WI38 (cell line): ENCODE data around the gene CCDC148.

ENCODE experiments used
- H3K4me3 ChIP-seq: 2 replicates; pipeline ENCODE4 v1.5.1; 2011; ENCODE audit warnings: low read depth, mild to moderate bottlenecking, control low read depth, low read length
- TF ChIP-seq, protein P1 (sequence below): IDR thresholded peaks from 2 replicates; pipeline ENCODE4 v1.5.1; 2012; ENCODE audit warnings: low read depth, mild to moderate bottlenecking, control low read depth, low read length

CCDC148 gene

GRCh38 chr2:158291544-158292180 lies 164.9 kb downstream of the CCDC148 start:
- TF ChIP-seq, protein P1, sequence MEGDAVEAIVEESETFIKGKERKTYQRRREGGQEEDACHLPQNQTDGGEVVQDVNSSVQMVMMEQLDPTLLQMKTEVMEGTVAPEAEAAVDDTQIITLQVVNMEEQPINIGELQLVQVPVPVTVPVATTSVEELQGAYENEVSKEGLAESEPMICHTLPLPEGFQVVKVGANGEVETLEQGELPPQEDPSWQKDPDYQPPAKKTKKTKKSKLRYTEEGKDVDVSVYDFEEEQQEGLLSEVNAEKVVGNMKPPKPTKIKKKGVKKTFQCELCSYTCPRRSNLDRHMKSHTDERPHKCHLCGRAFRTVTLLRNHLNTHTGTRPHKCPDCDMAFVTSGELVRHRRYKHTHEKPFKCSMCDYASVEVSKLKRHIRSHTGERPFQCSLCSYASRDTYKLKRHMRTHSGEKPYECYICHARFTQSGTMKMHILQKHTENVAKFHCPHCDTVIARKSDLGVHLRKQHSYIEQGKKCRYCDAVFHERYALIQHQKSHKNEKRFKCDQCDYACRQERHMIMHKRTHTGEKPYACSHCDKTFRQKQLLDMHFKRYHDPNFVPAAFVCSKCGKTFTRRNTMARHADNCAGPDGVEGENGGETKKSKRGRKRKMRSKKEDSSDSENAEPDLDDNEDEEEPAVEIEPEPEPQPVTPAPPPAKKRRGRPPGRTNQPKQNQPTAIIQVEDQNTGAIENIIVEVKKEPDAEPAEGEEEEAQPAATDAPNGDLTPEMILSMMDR: no peak
- H3K4me3 ChIP-seq: no peak overlapping the region

- TF ChIP-seq, protein P1: no peak
- no peak overlapping the region for H3K4me3 ChIP-seq
Observed at GRCh38 chr2:158290225-158290624, 166.3 kb downstream of the CCDC148 start.

DNA sequence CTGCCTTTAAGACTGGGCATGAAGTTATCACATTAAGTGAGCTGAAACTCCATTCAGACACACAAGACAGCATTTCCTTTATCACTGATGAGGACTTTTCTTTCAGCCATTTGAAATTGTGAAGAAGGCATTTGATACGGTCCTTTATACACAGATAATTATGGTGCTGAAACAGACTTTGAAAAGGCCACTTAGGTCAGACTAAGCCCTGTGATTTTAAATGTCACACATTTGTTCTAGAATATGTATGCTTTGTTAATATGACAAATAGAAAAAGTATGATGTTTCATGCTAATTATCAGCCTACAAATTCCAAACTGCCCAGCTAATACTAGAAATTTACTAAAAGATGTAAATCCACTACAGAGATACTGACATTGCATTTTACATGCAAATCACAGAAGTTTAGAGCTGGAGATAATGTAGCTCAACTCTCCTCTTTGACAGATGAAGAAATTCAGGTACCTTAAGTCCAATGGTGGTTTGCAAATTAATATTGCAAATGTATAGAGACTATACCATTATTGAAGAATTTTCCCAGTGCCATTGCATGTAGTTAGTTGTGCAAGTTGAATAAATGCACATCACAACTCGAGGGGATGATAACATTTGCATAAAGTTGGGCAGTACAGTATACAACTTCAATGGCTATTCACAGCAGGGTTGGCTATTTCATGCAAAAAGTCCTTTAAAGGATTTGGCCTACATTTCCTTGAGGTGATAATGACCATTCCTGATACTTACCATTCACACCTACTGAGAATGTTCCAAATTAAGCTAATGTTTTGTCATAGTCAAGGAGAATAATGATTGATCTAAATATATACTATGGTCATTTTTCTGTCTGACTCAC lies 179.7 kb downstream of the CCDC148 start:
- TF ChIP-seq, protein P1: no peak
- H3K4me3 ChIP-seq: no peak overlapping the region

DNA sequence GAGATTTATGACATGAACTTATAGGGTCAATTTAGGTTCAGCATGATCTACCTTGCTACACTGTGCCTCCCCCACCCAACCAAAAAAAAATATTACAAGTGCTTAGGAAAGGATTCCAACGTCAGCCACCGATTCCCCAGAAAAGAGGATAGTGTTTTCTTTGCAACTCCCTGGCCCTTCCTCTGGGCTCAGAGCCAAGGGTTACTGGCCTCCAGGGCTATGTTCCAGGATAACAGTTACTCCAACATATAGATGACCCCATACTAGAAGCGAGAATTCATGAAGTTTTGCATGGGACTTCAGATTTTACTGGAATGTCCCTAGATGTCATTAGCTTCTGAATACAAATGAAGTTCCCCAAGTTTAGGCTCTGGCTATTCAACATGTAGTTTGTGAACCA lies 182.8 kb downstream of the CCDC148 start:
- no peak overlapping the region for H3K4me3 ChIP-seq
- TF ChIP-seq, protein P1: no peak

DNA sequence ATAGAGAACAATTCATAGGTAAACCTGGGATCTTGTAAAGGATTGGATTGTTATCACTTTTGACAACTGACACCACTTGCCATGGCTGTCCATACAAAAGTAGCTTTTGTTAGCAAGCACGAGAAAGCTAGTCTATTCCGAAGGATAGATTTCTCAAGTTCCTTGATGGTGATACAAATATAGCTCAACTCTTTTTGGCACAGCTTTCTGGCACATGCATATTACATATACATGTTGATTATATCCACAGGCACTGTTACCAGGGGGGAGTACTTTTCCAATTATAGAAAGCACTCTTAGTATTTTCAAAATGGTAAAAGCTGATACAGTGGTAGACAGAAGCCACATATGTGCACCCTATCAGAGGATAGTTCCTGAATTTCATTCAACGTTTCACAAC lies 186.0 kb downstream of the CCDC148 start:
- TF ChIP-seq, protein P1: no peak

DNA sequence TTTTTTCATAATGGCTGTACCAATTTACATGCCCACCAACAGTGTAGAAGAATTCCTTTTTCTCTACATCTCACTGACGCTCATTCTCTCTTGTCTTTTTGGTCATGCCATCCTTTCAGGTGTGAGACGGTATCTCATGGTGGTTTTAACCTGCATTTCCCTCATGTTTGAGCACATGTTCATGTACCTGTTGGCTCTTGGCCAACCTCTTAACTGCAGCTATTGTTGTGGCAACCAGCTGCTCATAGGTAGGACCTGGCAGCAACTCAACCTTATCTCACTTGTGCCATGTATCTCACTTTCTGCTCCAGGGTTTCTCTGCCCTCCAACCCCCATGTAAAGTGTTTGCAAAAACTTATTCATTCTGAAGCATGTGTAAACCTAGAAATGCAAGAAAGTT lies 187.4 kb downstream of the CCDC148 start:
- TF ChIP-seq, protein P1: no peak
- H3K4me3 ChIP-seq: no peak overlapping the region

More for the DNA sequence above, 186.0 kb downstream of the CCDC148 start:
- no peak overlapping the region for H3K4me3 ChIP-seq

DNA sequence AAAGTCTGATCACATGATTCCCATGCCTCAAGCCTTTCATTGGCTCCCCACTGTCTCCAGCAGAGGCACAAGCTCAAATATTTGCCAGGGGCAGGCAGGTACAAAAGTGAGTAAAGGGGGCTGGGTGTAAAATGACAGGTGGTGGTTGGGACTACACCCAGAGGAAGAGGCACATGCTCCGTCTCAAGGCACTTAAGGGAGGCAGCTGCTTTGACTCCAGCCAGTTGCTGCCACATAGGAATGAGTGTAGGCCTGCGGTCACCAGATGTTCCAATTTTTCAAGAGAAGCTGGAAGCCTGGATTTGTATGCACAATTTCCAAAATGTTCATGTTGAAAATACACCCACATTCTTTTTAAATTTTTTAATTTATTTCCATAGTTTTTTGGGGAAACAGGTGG lies 190.4 kb downstream of the CCDC148 start:
- TF ChIP-seq, protein P1: no peak
- no peak overlapping the region for H3K4me3 ChIP-seq
